ENCODE measurements around the gene EBNA1BP2.
"Not testable (repeated sequence)": the region's sequence is repeated elsewhere in the genome, so short reads cannot be mapped to it uniquely, and the experiment has no call there.

EBNA1BP2 gene

DNA sequence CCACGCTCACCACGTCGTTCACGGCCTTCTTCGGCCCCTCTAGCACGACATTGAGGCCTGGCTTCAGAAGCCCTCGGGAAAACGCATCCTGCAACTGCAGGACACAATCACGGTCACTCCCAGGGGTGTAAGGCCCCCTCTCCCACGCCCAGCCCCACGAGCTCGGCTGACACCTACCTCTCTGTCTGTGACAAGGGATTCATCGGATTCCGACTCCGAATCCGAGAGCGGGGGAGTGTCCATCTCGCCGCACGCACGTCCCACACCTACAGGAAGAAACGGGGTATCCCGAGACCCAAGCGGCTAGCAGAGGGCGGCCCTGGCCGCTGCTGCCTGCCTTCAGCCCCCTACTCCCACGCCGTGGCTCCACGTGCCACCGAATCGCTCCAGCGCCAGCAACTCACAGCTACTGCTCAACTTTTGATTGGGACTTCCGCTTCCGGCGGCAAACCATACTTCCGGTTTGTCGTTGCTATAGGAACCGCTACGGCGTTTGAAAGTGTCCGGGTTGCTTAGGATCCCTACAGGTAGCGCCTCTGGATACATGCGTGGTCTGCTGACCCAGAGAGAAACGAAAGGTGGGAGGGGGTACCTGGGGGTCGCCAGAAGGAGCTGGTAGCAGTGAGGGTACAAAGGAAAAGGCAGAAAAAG lies at the start of gene EBNA1BP2, which contains the start of gene CFAP57:
Gene EBNA1BP2, minus strand, starts transcription at position 415 of the 651 bp plus-strand sequence. Its CDS starts 172 bp downstream, at position 243.
Gene CFAP57, plus strand, starts transcription at position 455 of the 651 bp plus-strand sequence. CDS start 424 bp downstream, outside the sequence.
- peaks cover 19% of the 10 kb centered on the region for H3K27me3 Mint-ChIP-seq (ENCODE audit: low read depth)
- H3K4me1 Mint-ChIP-seq (ENCODE audit: low read depth) = peaks cover 11% of the 10 kb centered on the region
- H3K4me3 Mint-ChIP-seq = peak within 1 kb of the TSS; percentile 97
- H3K36me3 Mint-ChIP-seq (ENCODE audit: low read depth) = peaks cover 25% of the 10 kb centered on the region
- peak; percentile 91 for DNase-seq (ENCODE audit: low spot score)
- H3K27ac Mint-ChIP-seq = peak within 1 kb of the TSS; percentile 92
- H3K9me3 Mint-ChIP-seq = peaks cover 3% of the 10 kb centered on the region

DNA sequence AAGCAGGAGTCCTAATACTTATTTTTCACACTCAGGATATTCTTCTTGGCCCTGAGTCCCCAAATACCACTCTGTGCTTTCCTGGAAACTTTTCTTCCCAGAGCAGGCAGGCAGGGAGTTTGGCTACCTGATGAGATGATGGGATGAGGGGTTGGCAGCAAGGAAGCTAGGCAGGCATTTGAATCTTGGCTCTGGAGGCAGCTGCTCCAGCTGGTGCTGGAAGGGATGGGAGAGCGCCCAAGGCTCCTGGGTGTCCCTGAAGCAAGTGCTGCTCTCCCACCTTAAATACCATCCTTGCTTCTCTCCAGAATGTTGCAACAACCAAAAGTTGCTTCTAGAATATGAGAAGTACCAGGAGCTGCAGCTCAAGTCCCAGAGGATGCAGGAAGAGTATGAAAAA lies 49.7 kb upstream of the EBNA1BP2 start:
- peaks cover 12% of the 10 kb centered on the region for H3K27me3 Mint-ChIP-seq (ENCODE audit: low read depth)
- no peaks in the 10 kb centered on the region for H3K36me3 Mint-ChIP-seq (ENCODE audit: low read depth)
- no peak overlapping the region for H3K27ac Mint-ChIP-seq
- H3K4me3 Mint-ChIP-seq = no peak overlapping the region
- H3K9me3 Mint-ChIP-seq = no peaks in the 10 kb centered on the region
- DNase-seq (ENCODE audit: low spot score) = no peak
- H3K4me1 Mint-ChIP-seq (ENCODE audit: low read depth) = peaks cover 1% of the 10 kb centered on the region

GRCh38 chr1:43220905-43221778 lies 49.1 kb upstream of the EBNA1BP2 start:
- no peak overlapping the region for H3K27ac Mint-ChIP-seq
- H3K4me1 Mint-ChIP-seq (ENCODE audit: low read depth) = peaks cover 1% of the 10 kb centered on the region
- no peaks in the 10 kb centered on the region for H3K9me3 Mint-ChIP-seq
- no peak overlapping the region for H3K4me3 Mint-ChIP-seq
- no peaks in the 10 kb centered on the region for H3K36me3 Mint-ChIP-seq (ENCODE audit: low read depth)
- DNase-seq (ENCODE audit: low spot score) = no peak
- H3K27me3 Mint-ChIP-seq (ENCODE audit: low read depth) = peaks cover 12% of the 10 kb centered on the region

DNA sequence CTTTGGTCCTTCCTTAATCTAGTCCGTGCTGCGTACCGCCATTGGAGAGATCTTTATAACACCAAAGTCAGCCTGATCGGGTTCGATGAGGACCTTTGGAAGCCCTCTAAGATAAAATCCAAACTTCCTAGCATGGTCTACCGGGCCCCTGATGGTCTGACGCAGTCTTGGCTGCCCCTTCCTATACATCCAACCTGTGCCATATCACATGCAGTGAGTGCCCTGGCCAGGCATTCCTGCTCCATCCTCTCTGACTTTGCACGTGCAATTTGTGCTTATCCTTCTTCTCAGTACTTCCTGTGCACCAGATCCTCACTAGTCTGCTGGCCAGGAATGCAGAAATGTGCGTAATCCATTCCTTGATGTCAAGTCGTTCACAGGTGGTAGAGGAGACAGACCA lies 45.7 kb upstream of the EBNA1BP2 start:
- Mint-ChIP-seq H3K27ac (no peak overlapping the region), H3K9me3 (no peaks in the 10 kb centered on the region), H3K4me1 (ENCODE audit: low read depth) (peaks cover 1% of the 10 kb centered on the region), H3K27me3 (ENCODE audit: low read depth) (peaks cover 15% of the 10 kb centered on the region), H3K36me3 (ENCODE audit: low read depth) (no peaks in the 10 kb centered on the region), H3K4me3 (no peak overlapping the region)
- no peak for DNase-seq (ENCODE audit: low spot score)

GRCh38 chr1:43214501-43215444 lies 42.7 kb upstream of the EBNA1BP2 start:
- DNase-seq (ENCODE audit: low spot score) = no peak
- Mint-ChIP-seq H3K4me3 (no peak overlapping the region), H3K27me3 (ENCODE audit: low read depth) (peaks cover 10% of the 10 kb centered on the region), H3K4me1 (ENCODE audit: low read depth) (no peaks in the 10 kb centered on the region), H3K27ac (no peak overlapping the region), H3K9me3 (no peaks in the 10 kb centered on the region), H3K36me3 (ENCODE audit: low read depth) (no peaks in the 10 kb centered on the region)

DNA sequence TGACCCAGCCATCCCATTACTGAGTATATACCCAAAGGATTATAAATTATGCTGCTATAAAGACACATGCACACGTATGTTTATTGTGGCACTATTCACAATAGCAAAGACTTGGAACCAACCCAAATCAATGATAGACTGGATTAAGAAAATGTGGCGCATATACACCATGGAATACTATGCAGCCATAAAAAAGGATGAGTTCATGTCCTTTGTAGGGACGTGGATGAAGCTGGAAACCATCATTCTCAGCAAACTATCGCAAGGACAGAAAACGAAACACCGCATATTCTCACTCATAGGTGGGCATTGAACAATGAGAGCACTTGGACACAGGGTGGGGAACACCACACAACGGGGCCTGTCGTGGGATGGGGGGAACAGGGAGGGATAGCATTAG lies 36.2 kb upstream of the EBNA1BP2 start:
- H3K27ac Mint-ChIP-seq; H3K36me3 Mint-ChIP-seq (ENCODE audit: low read depth); H3K4me3 Mint-ChIP-seq; H3K9me3 Mint-ChIP-seq; H3K4me1 Mint-ChIP-seq (ENCODE audit: low read depth); H3K27me3 Mint-ChIP-seq (ENCODE audit: low read depth); DNase-seq (ENCODE audit: low spot score): not testable (repeated sequence)

- Mint-ChIP-seq H3K27ac (no peak overlapping the region), H3K27me3 (ENCODE audit: low read depth) (no peaks in the 10 kb centered on the region), H3K4me3 (no peak overlapping the region), H3K9me3 (peaks cover 7% of the 10 kb centered on the region), H3K36me3 (ENCODE audit: low read depth) (no peaks in the 10 kb centered on the region), H3K4me1 (ENCODE audit: low read depth) (peaks cover 2% of the 10 kb centered on the region)
- no peak for DNase-seq (ENCODE audit: low spot score)
Observed at GRCh38 chr1:43207229-43207853, 35.3 kb upstream of the EBNA1BP2 start.

GRCh38 chr1:43206600-43207228 lies 34.6 kb upstream of the EBNA1BP2 start:
- Mint-ChIP-seq H3K27ac (no peak overlapping the region), H3K4me1 (ENCODE audit: low read depth) (peaks cover 2% of the 10 kb centered on the region), H3K27me3 (ENCODE audit: low read depth) (no peaks in the 10 kb centered on the region), H3K4me3 (no peak overlapping the region), H3K9me3 (peaks cover 7% of the 10 kb centered on the region), H3K36me3 (ENCODE audit: low read depth) (no peaks in the 10 kb centered on the region)
- no peak for DNase-seq (ENCODE audit: low spot score)

GRCh38 chr1:43205671-43206070 lies 33.6 kb upstream of the EBNA1BP2 start:
- Mint-ChIP-seq H3K36me3 (ENCODE audit: low read depth) (no peaks in the 10 kb centered on the region), H3K27ac (no peak overlapping the region)

GRCh38 chr1:43204394-43204793 lies 32.3 kb upstream of the EBNA1BP2 start:
- Mint-ChIP-seq H3K27ac (no peak overlapping the region), H3K27me3 (ENCODE audit: low read depth) (no peaks in the 10 kb centered on the region), H3K4me1 (ENCODE audit: low read depth) (peaks cover 2% of the 10 kb centered on the region), H3K4me3 (no peak overlapping the region), H3K36me3 (ENCODE audit: low read depth) (no peaks in the 10 kb centered on the region), H3K9me3 (peaks cover 7% of the 10 kb centered on the region)
- no peak for DNase-seq (ENCODE audit: low spot score)

More at GRCh38 chr1:43205671-43206070, 33.6 kb upstream of the EBNA1BP2 start:
- no peak for DNase-seq (ENCODE audit: low spot score)
- no peaks in the 10 kb centered on the region for H3K27me3 Mint-ChIP-seq (ENCODE audit: low read depth)
- no peak overlapping the region for H3K4me3 Mint-ChIP-seq
- peaks cover 2% of the 10 kb centered on the region for H3K4me1 Mint-ChIP-seq (ENCODE audit: low read depth)
- peaks cover 7% of the 10 kb centered on the region for H3K9me3 Mint-ChIP-seq

DNA sequence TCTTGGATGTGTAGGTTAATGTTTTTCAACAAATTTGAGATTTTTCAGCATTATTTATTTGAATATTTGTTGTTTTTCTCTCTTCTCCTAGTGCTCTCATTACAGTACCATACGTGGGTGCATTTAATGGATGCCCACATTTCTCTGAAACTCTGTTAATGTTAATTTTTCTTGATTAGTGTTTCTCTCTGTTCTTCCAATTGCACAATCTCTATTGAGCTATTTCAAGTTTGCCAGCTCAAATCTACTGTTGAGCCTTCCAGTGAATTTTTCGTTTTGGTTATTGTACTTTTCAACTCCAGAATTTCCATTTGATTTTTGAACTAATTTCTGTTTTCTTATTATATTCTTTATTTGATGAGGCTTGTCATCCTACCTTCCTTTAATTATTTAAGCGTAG lies 31.8 kb upstream of the EBNA1BP2 start:
- H3K4me3 Mint-ChIP-seq = no peak overlapping the region
- peaks cover 2% of the 10 kb centered on the region for H3K4me1 Mint-ChIP-seq (ENCODE audit: low read depth)
- no peak for DNase-seq (ENCODE audit: low spot score)
- peaks cover 7% of the 10 kb centered on the region for H3K9me3 Mint-ChIP-seq
- H3K36me3 Mint-ChIP-seq (ENCODE audit: low read depth) = no peaks in the 10 kb centered on the region
- no peak overlapping the region for H3K27ac Mint-ChIP-seq
- no peaks in the 10 kb centered on the region for H3K27me3 Mint-ChIP-seq (ENCODE audit: low read depth)

- DNase-seq (ENCODE audit: low spot score) = no peak
- no peak overlapping the region for H3K4me3 Mint-ChIP-seq
- no peak overlapping the region for H3K27ac Mint-ChIP-seq
- peaks cover 11% of the 10 kb centered on the region for H3K9me3 Mint-ChIP-seq
- no peaks in the 10 kb centered on the region for H3K4me1 Mint-ChIP-seq (ENCODE audit: low read depth)
- no peaks in the 10 kb centered on the region for H3K36me3 Mint-ChIP-seq (ENCODE audit: low read depth)
- no peaks in the 10 kb centered on the region for H3K27me3 Mint-ChIP-seq (ENCODE audit: low read depth)
Observed at GRCh38 chr1:43199093-43199726, 27.1 kb upstream of the EBNA1BP2 start.

Data from T-helper 2 cell treated with Interferon-gamma antibody and Interleukin-4, amounts not matched to agents 5 μg/mL and 100 μg/mL, for 36 hours (primary cell).